GM04504 (cell line): Measurements from ENCODE around the gene CDHR5.

Source experiments
- DNase-seq: peaks from one replicate; pipeline ENCODE4 v3.0.0-alpha.2; 2012; ENCODE audit warnings: low read depth

CDHR5 gene

DNA sequence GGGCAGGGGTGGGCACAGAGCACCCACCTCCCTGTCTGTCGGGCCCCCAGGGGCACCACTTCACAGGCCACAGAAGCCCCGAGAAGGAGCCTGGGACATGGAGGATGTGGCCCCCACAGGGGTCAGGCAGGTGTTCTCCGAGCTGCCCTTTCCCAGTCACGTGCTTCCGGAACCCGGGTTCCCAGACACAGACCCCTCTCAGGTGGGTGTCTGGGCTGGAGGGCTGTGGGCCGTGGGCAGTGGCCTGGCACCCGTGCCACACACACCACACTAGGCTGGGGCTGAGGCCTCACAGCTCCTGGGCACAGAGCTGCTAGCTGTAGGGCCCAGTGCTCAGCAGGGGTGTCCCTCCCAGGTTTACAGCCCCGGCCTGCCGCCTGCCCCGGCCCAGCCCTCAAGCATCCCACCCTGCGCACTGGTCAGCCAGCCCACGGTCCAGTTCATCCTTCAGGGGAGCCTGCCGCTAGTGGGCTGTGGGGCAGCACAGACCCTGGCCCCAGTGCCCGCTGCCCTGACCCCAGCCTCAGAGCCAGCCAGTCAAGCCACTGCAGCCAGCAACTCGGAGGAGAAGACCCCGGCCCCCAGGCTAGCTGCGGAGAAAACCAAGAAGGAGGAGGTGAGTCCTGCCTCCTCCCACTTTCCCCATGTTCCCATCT is 14.5 kb downstream of the CDHR5 start:
- no peak for DNase-seq

DNA sequence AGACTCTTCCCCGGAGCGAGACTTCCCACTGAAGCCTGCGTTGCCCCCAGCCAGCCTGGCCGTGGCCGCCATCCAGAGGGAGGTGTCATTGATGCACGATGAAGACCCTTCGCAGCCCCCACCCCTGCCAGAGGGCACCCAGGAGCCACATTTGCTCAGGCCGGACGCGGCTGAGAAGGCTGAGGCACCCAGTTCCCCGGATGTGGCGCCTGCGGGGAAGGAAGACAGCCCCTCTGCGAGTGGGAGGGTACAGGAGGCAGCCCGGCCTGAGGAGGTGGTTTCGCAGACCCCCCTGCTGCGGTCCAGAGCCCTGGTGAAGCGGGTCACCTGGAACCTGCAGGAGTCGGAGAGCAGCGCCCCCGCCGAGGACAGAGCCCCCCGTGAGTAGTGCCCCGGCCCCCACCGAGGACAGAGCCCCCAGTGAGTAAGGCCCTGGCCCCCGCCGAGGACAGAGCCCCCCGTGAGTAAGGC is 15.4 kb downstream of the CDHR5 start:
- no peak for DNase-seq

DNA sequence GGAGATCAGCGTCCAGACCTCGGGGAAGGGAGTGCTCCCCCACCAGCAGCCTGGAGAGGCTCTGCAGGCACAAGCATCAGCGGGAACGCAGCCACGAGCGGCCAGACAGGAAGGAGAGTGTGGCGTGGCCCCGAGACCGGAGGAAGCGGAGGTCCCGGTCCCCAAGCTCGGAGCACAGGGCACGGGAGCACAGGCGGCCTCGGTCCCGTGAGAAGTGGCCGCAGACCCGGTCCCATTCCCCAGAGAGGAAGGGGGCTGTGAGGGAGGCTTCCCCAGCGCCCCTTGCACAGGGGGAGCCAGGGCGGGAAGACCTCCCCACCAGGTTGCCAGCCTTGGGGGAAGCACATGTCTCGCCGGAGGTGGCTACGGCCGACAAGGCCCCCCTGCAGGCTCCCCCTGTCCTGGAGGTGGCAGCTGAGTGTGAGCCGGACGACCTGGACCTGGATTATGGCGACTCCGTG is 15.9 kb downstream of the CDHR5 start:
- no peak for DNase-seq

DNA sequence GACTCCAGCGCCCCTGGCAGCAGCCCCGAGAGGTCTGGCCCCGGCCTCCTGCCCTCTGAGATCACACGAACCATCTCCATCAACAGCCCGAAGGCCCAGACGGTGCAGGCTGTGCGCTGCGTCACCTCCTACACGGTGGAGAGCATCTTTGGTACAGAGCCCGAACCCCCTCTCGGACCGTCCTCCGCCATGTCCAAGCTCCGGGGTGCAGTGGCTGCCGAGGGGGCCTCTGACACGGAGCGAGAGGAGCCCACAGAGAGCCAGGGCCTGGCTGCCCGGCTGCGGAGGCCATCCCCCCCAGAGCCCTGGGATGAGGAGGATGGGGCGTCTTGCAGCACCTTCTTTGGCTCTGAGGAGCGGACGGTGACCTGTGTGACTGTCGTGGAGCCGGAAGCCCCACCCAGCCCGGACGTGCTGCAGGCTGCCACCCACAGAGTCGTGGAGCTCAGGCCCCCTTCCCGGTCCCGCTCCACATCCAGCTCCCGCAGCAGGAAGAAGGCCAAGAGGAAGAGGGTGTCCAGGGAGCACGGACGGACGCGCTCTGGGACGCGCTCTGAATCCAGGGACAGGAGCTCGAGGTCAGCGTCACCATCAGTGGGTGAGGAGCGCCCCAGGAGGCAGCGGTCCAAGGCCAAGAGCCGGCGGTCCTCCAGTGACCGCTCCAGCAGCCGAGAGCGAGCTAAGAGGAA is 16.6 kb downstream of the CDHR5 start:
- no peak for DNase-seq

DNA sequence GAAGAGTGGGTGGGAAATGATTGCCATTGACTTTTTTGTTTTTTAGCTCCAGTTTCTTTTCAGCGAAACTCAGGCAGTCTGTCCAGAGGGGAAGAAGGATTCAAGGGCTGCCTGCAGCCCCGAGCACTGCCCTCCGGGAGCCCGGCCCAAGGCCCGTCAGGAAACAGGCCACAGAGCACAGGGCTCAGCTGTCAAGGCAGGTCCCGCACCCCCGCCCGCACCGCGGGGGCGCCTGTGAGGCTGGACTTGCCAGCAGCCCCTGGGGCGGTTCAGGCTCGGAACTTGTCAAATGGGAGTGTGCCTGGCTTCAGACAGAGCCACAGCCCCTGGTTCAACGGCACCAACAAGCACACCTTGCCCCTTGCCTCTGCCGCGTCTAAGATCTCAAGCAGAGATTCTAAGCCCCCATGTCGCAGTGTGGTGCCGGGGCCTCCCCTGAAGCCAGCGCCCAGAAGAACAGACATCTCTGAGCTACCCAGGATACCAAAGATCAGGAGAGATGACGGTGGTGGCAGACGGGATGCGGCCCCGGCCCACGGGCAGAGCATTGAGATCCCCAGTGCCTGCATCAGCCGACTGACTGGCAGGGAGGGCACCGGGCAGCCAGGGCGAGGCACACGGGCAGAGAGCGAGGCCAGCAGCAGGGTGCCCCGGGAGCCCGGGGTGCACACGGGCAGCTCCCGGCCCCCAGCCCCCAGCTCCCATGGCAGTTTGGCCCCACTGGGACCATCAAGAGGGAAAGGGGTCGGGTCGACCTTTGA is 17.6 kb downstream of the CDHR5 start:
- no peak for DNase-seq

DNA sequence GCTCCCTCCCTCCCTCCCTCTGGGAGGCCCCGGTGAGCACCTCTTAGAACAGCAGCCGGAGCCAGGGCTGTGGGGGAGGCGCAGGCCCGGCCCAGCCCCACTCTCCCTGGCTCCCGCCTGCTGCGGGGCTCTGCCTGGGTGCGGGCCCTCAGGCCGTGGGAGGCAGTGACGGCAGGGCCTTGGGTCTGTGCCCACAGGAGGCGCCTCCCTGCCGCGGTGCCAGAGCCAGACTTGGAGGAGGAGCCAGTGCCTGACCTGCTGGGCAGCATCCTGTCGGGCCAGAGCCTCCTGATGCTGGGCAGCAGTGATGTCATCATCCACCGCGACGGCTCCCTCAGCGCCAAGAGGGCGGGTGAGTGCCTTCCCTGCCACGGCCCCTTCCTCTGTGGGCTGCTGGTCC is 18.5 kb downstream of the CDHR5 start:
- DNase-seq = no peak

DNA sequence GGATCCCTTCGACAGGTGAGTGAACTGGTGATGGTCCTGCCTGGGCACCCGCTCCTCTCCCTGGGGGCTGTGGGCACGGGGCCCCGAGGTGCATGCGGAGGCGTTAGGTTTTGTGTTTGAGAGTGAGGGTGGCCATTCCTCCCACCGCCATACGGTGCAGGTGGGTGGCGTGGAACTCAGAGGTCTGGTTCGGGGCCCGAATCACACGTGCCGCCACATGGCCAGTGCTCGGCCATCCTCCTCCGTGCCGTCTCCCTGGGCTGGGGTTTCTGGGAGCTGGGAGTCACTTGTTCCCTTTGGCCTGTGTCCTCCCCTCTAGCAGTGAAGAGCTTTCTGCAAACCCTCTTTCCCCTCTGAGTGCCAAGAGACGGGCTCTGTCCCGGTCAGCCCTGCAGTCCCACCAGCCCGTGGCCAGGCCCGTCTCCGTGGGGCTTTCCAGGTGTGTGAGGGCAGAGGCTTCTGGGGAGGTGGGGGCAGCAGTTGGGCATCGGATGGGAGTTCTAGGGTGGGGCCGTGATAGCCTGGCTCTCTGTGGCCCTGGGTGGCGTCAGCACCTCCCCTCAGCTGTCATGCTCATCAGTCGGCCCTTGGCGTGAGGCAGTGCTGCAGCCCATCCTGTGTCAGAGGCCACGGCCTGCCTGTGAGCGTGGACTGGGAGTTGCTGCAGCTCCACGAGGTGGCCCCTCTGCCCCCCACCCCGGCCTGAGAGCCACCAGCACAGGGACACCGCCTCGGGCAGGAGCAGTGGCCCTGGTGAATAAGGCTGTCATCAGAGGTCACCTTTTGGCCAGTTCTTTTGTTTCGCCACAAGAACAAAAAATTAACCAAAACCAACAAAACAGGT is 19.2 kb downstream of the CDHR5 start:
- DNase-seq = no peak

DNA sequence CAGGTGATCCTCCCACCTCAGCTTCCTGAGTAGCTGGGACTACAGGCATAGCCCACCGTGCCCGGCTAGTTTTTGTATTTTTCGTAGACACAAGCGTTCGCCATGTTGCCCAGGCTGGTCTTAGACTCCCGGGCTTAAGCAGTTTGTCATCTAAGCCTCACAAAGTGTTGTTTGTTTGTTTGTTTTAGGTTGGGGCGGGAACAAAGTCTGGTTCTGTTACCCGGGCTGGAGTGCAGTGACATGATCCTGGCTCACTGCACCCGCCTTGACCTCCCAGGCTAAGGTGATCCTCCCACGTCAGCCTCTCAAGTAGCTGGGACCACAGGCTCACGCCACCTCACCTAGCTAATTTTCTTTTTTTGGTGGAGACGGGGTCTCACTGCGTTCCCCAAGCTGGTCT is 21.6 kb downstream of the CDHR5 start:
- no peak for DNase-seq

DNA sequence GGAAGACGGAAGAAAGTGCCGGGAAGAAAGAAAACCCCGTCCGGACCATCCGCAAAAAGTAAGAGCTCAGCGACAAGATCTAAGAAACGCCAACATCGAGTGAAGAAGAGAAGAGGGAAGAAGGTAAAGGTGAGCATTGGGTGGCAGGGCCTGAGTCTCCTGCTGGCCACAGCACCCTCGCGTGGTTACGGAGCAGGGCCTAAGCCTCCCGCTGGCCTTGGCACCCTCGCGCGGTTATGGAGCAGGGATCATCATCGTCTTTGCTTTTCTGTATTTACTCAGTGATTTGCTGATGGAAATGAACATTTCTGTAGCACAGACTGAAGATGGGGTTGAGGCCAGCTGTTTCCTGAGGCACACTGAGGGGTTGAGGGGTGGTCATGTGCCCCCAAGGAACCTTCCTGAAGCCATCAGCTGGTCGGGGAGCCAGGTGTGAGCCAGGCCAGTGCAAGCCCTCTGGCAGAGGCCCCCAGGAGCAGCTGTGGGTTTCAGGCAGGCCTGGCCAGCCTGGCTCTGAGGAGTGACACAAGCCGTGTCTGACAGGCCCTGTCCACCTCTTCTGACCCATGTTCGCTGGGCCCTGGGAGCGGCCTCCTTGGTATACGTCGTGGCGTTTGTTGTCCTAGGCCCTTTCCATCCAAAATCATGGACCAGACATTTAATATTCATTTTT is 23.0 kb downstream of the CDHR5 start:
- no peak for DNase-seq

DNA sequence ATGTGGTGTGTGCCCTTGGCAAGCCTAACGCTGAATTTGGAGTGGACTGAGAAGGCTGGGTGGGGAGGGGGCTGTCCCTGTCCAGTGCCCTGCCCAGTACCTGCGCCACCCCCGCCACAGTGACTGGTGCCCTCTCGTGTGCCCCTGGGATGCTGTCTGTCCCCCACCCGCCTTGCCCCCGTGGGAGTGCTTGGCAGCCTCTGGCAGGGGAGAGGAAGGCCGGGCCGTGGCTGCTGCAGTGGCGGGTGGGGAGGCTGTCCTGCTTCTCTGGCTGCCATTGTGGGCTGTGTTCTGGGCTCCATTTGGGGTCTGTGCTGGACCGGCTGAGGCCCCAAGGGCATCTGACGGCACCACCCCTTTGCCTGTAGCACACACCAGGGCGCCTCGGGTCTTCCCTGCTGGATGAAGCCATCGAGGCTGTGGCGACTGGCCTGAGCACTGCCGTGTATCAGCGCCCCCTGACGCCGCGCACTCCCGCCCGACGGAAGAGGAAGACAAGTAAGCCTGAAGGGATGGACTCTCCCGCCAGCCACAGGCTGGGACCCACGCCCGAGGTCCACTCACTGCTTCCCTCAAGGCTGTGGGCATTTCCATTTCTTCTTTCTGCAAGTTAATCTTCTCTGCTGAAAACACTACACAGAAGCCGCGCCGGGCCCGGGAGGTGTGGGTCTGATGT is 26.6 kb downstream of the CDHR5 start:
- DNase-seq = no peak

DNA sequence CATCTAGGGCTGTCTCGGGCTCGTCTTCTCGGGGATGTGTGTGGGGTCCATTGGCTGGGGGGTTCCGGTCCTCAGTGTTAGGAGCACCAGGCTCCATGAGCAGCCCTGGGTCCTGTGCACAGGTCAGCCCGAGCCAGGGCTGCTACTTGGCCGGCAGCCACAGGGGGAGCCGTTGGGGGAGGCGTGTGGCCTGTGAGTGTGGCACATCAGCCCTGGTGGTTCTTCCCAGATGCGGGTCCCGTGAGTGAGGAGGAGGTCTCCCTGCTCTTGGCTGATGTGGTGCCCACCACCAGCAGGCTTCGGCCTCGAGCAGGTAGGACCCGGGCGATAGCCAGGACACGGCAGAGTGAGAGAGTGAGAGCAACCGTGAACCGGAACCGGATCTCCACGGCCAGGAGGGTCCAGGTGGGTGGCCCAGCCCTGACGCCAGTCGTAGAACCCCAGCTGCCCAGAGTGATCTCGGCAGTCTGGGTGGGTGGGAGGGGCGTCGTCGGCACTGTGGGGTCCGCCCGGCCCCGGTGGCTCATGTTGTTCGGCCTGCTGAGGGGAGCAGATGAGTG is 27.5 kb downstream of the CDHR5 start:
- no peak for DNase-seq

DNA sequence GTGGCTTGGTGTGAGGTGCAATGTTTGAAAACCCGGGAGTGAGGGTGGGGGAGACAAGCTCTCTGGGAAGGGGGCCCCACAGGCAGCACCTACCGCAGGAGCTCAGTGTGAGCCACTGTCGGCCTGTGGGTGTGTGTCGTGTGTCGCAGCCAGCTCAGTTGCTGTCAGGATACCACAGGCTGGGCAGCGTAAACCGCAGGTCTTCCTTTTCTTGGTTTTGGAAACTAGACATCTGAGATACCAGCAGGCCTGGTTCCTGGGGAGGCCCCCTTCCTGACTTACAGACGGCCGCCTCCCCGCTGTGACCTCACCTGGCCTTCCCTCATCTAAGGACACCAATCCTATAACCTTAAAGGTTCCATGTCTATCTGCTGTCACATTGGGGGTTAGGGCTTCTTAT is 28.4 kb downstream of the CDHR5 start:
- no peak for DNase-seq

DNA sequence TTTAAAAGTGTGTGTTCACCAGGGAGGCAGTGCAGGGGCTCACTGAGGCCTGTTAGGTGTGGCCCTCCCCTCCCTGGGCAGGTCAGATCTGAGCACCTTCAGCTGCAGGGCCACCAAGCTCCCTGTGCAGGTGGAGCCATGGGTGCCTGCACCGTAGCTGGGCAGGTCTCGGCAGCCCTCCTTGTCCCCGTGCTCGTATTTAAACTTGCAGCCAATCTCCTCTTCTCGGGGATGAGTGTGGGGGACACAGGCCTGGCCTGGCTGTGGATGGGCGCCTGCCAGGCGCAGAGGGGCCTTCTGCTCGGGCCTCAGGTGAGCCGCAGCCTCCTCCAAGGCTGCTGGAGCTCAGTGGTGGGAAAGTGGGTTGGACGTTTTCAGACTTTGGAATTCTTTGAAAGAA is 29.4 kb downstream of the CDHR5 start:
- DNase-seq = no peak

DNA sequence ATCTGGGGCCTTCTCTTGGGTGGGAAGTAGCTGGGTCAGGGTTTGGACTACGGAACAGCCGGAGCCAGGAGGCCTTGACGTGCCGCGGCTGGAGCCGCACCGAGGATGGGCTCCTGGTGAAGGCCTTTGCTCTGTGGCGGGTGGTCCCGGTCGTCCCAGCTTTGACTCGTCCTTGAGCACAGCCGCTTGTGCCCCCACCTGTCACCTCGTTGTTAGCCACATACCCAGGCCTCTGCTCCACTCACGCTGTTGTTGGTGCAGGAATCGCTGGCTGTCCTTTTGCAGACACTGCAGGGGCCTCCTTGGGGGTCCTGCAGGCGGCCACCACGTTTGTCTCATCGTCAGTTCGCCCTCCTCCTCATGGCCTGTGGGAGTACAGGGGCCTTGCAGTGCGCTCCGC is 31.4 kb downstream of the CDHR5 start:
- no peak for DNase-seq

DNA sequence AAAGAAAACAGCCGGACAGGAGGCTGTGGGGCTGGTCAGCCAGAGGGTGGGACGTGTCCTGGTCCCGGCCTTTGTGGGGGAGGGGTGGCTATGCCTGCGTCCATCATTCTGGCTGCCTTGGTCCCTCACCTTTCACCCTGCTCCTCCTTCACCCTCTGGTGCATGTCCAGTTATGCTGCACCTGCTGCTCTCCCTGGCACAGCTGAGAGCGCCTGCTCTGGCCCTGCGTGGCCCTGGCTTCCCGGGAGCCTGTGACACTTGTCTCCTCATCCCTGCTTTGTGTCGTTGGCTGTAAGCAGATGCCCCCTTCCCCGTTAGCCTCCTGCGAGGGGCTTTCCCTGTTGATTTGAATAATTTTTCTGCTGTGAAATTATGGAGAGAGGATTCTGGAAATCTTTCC is 31.8 kb downstream of the CDHR5 start:
- DNase-seq = no peak

DNA sequence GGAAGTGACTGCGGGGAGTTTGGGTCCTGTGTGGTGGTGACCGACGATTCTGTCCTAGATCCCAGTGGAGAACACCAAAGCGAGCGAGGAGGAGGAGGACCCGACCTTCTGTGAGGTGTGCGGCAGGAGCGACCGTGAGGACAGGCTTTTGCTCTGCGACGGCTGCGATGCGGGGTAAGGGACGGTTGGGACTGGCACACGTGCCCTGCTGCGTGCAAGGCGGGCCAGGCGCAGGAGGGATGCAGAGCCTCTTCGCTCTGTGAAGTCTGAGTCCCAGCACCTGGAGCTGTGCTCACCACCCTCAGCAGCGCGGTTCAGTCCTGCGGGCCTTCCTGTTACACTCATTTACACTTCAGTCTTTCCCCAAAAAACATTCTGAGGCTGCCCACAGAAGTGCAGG is 32.3 kb downstream of the CDHR5 start:
- no peak for DNase-seq

DNA sequence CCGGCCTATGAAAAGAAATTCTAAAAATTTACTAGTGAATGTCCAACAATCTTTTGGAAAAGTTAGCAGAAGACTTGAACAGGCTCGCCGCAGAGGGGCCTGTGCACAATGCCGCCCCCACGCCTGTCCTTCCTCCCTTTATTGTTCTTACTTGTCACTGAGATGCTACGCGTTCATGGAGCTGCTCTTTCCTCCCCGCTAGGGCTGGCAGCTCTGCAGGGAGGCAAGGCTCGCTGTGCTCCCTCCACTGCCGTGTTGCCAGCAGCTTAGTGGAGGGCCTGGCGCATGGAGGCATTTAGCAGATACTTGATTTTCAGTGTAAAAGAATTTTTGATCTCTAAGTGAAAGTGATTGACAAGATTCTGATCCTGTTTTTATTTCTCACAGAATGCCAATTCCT is 33.8 kb downstream of the CDHR5 start:
- no peak for DNase-seq

DNA sequence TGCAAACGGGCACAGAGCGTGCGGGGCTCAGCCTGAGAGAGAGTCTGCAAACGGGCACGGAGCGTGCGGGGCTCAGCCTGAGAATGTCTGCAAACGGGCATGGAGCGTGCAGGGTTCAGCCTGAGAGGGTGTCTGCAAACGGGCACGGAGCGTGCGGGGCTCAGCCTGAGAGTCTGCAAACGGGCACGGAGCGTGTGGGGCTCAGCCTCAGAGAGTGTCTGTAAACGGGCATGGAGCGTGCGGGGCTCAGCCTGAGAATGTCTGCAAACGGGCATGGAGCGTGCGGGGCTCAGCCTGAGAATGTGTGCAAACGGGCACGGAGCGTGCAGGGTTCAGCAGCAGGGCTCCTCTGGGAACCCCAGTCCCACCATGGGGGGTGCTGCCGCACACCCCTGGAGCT is 35.0 kb downstream of the CDHR5 start:
- no peak for DNase-seq

DNA sequence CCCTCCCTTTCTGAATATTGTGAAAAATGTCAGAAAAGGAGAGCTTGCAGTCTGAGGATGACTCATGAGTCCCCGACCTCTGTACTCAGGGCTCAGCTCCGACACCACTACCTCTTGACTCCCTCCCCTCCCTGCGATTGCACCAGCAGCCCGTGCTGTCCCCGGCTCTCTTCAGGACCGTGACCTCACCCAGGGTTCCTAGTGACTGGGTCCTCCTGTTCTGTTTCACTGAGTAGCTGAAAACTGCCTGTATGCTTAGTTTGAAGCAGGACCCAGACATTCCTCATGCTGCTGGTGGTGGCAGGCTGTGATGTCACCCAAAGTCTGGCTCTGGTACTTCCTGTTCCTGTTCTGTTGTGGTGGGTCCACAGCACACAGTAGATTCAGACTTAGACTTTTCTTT is 36.8 kb downstream of the CDHR5 start:
- DNase-seq = no peak

DNA sequence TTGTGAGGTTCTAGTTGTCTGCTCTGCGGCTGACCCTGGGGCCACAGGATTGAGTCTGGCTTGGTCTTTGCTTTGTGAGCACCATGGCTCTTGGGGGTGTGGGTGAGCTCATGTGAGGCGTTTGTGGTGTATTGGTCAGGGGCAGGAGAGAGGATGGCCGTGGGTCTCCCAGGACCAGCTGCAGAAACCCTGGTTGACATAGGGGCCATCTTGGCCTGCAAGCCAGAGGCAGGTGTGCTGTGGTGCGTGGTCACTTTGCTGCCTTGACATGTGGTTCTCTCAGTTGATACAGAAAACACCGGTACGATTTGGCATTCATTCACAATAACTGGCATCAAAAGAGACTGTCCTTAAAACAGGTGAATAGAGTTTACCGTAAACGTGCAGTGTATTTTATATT is 37.2 kb downstream of the CDHR5 start:
- DNase-seq = no peak
